HUES48 (cell line): ENCODE measurements around the gene EIF2B1.
"Not testable (repeated sequence)": the region's sequence is repeated elsewhere in the genome, so short reads cannot be mapped to it uniquely, and the experiment has no call there.

Source experiments
- H3K27ac ChIP-seq: one replicate; pipeline ENCODE4 v1.7.0; 2013; ENCODE audit warnings: low read depth, low read length, inconsistent platforms
- H3K27me3 ChIP-seq: 2 replicates; pipeline ENCODE4 v1.6.1; 2013; ENCODE audit warnings: mild to moderate bottlenecking, low read length; ENCODE audit not compliant: control insufficient read depth, insufficient read depth
- H3K36me3 ChIP-seq: 2 replicates; pipeline ENCODE4 v1.6.1; 2013; ENCODE audit warnings: low read length; ENCODE audit not compliant: control insufficient read depth, insufficient read depth
- H3K4me1 ChIP-seq: 2 replicates; pipeline ENCODE4 v1.6.1; 2013; ENCODE audit warnings: mild to moderate bottlenecking, low read length; ENCODE audit not compliant: control insufficient read depth, insufficient read depth
- H3K4me3 ChIP-seq: 2 replicates; pipeline ENCODE4 v1.5.1; 2013; ENCODE audit warnings: mild to moderate bottlenecking, low read depth, low read length
- H3K9ac ChIP-seq: 2 replicates; pipeline ENCODE4 v1.6.1; 2013; ENCODE audit warnings: mild to moderate bottlenecking, low read depth, low read length, moderate library complexity
- H3K9me3 ChIP-seq: 2 replicates; pipeline ENCODE4 v1.6.1; 2013; ENCODE audit warnings: low read length; ENCODE audit not compliant: control insufficient read depth, insufficient read depth

The EIF2B1 gene

GRCh38 chr12:123597100-123597499, 36.4 kb downstream of the EIF2B1 start:
- Histone ChIP-seq H3K9ac (no peak overlapping the region), H3K4me3 (no peak overlapping the region), H3K27me3 (no peaks in the 10 kb centered on the region), H3K36me3 (peaks cover 56% of the 10 kb centered on the region), H3K27ac (no peak overlapping the region), H3K4me1 (no peaks in the 10 kb centered on the region), H3K9me3 (no peaks in the 10 kb centered on the region)

DNA sequence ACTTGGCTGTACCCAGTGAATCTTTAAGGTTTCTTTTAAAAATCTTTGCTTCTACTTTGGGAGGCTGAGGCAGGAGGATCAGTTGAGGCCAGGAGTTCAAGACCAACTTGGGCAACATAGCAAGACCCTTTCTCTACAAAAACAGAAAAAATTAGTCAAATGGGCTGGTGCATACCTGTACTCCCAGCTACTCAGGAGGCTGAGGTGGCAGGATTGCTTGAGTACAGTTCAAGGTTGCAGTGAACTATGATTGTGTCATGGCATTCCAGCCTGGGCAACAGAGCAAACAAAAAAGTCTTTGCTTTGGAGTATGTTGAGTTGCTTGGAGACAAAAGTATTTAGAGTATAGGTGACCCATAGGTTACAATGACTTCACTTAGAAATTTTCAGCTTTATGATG, 37.8 kb downstream of the EIF2B1 start:
- peaks cover 69% of the 10 kb centered on the region for H3K36me3 ChIP-seq
- H3K27me3 ChIP-seq, result no peaks in the 10 kb centered on the region

DNA sequence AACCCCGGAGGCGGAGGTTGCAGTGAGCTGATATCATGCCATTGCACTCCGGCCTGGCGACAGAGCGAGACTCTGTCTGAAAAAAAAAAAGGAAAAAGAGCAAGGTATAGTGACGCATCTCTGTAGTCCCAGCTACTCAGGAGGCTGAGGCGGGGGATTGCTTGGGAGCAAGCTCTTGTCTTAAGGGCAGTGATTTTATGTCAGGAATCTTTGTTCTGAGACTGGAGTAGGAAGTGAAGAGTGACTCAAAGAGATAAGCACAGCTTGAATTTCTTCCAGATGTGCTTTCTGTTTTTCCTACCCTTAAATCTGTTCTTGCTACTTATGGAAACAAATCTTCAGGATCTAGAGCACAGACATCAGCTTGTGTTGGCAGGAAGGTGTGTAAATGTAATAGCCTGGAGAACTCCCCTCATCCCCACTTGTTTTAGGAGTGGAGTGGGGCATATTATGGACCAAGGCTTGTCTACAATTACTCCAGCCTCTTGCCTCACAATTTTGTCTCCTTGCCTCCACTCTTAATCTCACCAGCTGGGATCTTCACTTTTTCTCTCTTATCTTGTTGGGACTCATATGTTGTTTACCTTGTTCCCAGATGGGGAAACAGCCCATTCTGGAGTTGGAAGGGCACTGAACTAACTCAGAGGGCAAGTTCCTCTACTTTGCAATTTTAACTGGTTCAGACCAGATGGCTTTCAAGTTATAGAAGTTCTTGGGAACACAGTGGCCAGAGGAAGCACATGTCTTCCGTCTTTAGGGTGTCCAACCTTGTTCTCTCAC, 41.6 kb downstream of the EIF2B1 start:
- peaks cover 86% of the 10 kb centered on the region for H3K36me3 ChIP-seq
- H3K9me3 ChIP-seq, result no peaks in the 10 kb centered on the region
- H3K9ac ChIP-seq, result no peak overlapping the region
- H3K27me3 ChIP-seq, result no peaks in the 10 kb centered on the region
- H3K4me3 ChIP-seq, result no peak overlapping the region
- H3K27ac ChIP-seq, result no peak overlapping the region
- H3K4me1 ChIP-seq, result no peaks in the 10 kb centered on the region

More for the DNA sequence above, 37.8 kb downstream of the EIF2B1 start:
- H3K27ac ChIP-seq, result no peak overlapping the region
- H3K4me1 ChIP-seq, result no peaks in the 10 kb centered on the region
- no peak overlapping the region for H3K4me3 ChIP-seq
- no peak overlapping the region for H3K9ac ChIP-seq
- no peaks in the 10 kb centered on the region for H3K9me3 ChIP-seq

DNA sequence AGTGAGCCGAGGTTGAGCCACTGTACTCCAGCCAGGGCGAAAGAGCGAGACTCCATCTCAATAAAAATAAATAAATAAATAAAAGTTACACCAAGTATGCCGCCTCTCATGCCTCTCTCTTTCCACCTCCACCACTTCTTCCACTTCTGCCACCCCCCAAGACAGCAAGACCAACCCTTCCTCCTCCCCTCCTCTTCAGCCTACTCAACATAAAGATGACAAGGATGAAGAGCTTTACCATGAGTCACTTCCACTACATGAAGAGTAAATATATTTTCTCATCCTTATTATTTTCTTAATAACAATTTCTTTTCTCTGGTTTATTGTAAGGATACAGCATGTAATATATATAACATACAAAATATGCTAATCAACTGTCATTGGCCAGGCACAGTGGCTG, 52.7 kb downstream of the EIF2B1 start:
- Histone ChIP-seq H3K4me1 (peaks cover 7% of the 10 kb centered on the region; the same call in 1 of the 2 replicates), H3K36me3 (no peaks in the 10 kb centered on the region), H3K27me3 (no peaks in the 10 kb centered on the region), H3K4me3 (no peak overlapping the region), H3K9ac (no peak overlapping the region), H3K9me3 (no peaks in the 10 kb centered on the region), H3K27ac (no peak overlapping the region)

DNA sequence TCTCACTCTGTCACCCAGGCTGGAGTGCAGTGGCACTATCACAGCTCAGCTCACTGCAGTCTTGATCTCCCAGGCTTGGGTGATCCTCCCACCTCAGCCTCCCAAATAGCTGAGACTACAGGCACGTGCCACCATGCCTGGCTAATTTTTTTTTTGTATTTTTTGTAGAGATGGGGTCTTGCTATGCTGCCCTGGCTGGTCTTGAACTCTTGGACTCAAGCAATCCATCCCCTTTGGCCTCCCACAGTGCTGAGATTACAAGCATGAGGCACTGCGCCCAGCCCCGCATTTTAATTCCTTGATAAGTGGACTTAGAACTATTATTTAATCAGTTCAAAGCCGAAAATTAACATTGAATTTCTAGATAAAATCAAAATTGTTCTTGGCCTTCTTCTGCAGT, 54.7 kb downstream of the EIF2B1 start:
- H3K9ac ChIP-seq, H3K4me3 ChIP-seq, H3K27ac ChIP-seq, H3K4me1 ChIP-seq, H3K27me3 ChIP-seq, H3K36me3 ChIP-seq, H3K9me3 ChIP-seq: not testable (repeated sequence)

- no peaks in the 10 kb centered on the region for H3K9me3 ChIP-seq
- no peaks in the 10 kb centered on the region for H3K4me1 ChIP-seq
- no peak overlapping the region for H3K4me3 ChIP-seq
- no peaks in the 10 kb centered on the region for H3K27me3 ChIP-seq
- no peak overlapping the region for H3K9ac ChIP-seq
- no peaks in the 10 kb centered on the region for H3K36me3 ChIP-seq
- no peak overlapping the region for H3K27ac ChIP-seq
Observed at GRCh38 chr12:123578243-123578642, 55.2 kb downstream of the EIF2B1 start.

- Histone ChIP-seq H3K9ac (no peak overlapping the region), H3K4me3 (no peak overlapping the region), H3K27ac (no peak overlapping the region), H3K36me3 (no peaks in the 10 kb centered on the region), H3K9me3 (no peaks in the 10 kb centered on the region), H3K4me1 (no peaks in the 10 kb centered on the region), H3K27me3 (no peaks in the 10 kb centered on the region)
Observed at GRCh38 chr12:123576611-123577010, 56.9 kb downstream of the EIF2B1 start.

DNA sequence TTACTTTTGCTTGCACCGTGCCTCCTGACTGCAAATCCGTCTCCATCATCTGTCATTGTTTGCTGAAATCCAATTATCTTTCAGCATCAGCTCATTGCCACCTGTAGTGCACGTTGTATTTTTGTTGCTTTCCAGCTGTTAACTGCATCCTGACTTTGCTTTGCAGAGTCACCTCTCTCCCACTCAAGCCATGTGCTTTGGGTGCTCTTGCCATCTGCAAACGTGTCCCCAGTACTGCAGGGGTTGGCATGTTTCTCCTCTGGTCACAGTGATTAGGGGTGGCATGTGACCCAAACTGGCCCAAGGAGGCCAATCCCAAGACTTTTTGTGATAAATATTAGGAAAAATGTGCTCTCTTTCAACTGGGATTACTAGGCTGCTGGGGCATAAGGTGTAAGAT, 59.6 kb downstream of the EIF2B1 start:
- Histone ChIP-seq H3K9me3 (no peaks in the 10 kb centered on the region), H3K4me1 (peaks cover 3% of the 10 kb centered on the region; the same call in 1 of the 2 replicates), H3K27ac (no peak overlapping the region), H3K9ac (no peak overlapping the region), H3K27me3 (no peaks in the 10 kb centered on the region), H3K4me3 (no peak overlapping the region), H3K36me3 (no peaks in the 10 kb centered on the region)

DNA sequence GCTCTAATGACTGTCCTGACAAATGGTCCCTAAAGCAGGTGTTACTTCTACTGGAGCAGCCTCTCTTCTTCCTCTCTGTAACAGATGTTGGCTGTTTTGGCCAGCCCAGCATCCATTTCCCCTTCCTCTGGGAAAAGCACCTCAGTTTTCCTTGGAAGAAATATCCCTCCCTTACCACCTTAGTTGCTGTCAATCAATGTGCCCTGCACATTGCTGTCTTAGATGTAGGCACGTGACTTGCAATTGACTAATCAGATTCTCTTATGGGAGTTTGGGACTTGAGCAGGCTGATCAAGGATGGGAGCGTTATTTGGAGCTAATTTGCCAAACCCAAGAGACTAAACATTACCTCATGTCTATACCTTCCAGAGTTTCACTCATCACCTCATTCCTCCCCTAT, 61.1 kb downstream of the EIF2B1 start:
- no peaks in the 10 kb centered on the region for H3K36me3 ChIP-seq
- H3K9me3 ChIP-seq, result no peaks in the 10 kb centered on the region
- H3K27ac ChIP-seq, result no peak overlapping the region
- no peak overlapping the region for H3K9ac ChIP-seq
- H3K4me1 ChIP-seq, result peaks cover 3% of the 10 kb centered on the region; the same call in 1 of the 2 replicates
- no peak overlapping the region for H3K4me3 ChIP-seq
- no peaks in the 10 kb centered on the region for H3K27me3 ChIP-seq

DNA sequence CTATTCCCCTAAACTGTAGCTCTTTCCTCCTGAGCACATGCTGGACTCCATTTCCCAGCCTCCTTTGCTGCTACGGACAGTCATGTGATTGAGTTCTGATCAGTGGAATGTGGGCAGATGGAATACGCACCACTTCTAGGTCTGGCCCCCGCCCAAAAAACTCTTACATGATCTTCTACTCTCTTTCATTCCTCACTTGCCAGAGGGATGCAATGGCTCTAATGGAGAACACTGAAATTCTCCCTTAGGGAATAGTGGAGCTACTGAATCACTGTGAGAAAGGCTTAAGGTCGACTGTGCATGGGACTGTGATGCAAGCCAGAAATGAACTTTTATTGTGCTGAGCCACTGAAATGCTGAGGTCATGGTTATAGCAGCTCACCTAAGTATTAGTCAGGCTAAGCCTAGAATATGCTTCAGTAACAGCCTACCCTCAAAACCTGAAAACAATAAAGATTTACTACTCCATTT, 62.1 kb downstream of the EIF2B1 start:
- Histone ChIP-seq H3K9me3 (no peaks in the 10 kb centered on the region), H3K27me3 (no peaks in the 10 kb centered on the region), H3K27ac (no peak overlapping the region), H3K4me3 (no peak overlapping the region), H3K4me1 (peaks cover 3% of the 10 kb centered on the region; the same call in 1 of the 2 replicates), H3K9ac (no peak overlapping the region), H3K36me3 (no peaks in the 10 kb centered on the region)
